Mucosa of rectum (tissue), 2 donors: ENCODE results near the gene FAM193A.
A peak's percentile ranks its signal among the peaks of the same experiment; 100 is the strongest.

ENCODE experiments used
- H3K27ac ChIP-seq, 2 donors: one replicate each; pipeline ENCODE4 v1.7.0; 2013; ENCODE audit warnings: inconsistent platforms in 2 of 2, low read depth in 2 of 2, low read length in 2 of 2
- H3K27me3 ChIP-seq, 2 donors: one replicate each; pipeline ENCODE4 v1.7.0; 2013; ENCODE audit warnings: low read length in 2 of 2; ENCODE audit not compliant: control insufficient read depth in 2 of 2, insufficient read depth in 2 of 2
- H3K36me3 ChIP-seq, 2 donors: one replicate each; pipeline ENCODE4 v1.7.0; 2013; ENCODE audit warnings: low read length in 2 of 2; ENCODE audit not compliant: control insufficient read depth in 2 of 2, insufficient read depth in 2 of 2
- H3K4me1 ChIP-seq, 2 donors: one replicate each; pipeline ENCODE4 v1.7.0; 2013; ENCODE audit warnings: low read length in 2 of 2, mild to moderate bottlenecking in 1 of 2; ENCODE audit not compliant: control insufficient read depth in 2 of 2, insufficient read depth in 2 of 2
- H3K4me3 ChIP-seq, 2 donors: one replicate each; pipeline ENCODE4 v1.7.0; 2013; ENCODE audit warnings: low read length in 2 of 2
- H3K9ac ChIP-seq, 2 donors: one replicate each; pipeline ENCODE4 v1.7.0; 2013; ENCODE audit warnings: low read length in 2 of 2, low read depth in 1 of 2, mild to moderate bottlenecking in 1 of 2
- H3K9me3 ChIP-seq, 2 donors: one replicate each; pipeline ENCODE4 v1.7.0; 2013; ENCODE audit warnings: low read length in 2 of 2; ENCODE audit not compliant: control insufficient read depth in 2 of 2
- donor health status: healthy.
- donor health status: Normal muscosa, but diverticular disease.

Gene FAM193A

DNA sequence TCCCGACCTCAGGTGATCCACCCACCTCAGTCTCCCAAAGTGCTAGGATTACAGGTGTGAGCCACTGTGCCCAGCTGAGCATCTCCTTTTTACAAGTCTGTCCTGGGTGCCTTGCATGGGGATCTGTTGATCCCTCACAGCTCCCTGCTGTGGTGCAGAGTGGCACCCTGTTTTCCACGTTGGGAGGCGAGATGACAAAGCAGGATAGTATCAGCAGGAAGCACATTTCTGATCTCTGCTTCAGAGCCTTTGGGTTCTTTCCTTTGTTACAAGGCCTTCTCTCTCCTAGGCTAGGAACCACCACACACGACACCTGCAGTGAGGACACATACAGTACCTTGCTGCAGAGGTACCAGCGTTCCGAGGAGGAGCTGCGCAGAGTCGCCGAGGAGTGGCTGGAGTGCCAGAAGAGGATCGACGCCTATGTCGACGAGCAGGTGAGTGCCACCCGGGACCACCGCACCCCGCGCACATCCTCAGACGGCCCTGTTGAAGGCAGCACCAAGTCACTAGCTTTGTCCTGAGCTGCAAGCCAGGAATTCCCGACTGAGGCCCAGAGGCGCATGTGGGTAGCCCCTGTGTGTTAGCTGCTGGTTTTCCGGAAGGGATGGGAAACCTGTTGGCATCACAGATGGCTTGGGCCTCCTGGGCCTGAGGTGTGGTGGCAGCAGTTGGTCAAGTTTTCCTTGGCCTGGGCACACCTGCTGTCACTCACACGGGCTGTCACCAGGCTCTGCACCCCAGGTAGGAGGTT lies 110.1 kb downstream of the FAM193A start:
- H3K9ac ChIP-seq = no peak overlapping the region
- H3K9me3 ChIP-seq = no peaks in the 10 kb centered on the region
- no peaks in the 10 kb centered on the region for H3K27me3 ChIP-seq
- H3K27ac ChIP-seq = no peak overlapping the region
- H3K4me3 ChIP-seq = no peak overlapping the region
- no peaks in the 10 kb centered on the region for H3K4me1 ChIP-seq
- peaks cover 56 to 62% of the 10 kb centered on the region in 2 donors for H3K36me3 ChIP-seq

DNA sequence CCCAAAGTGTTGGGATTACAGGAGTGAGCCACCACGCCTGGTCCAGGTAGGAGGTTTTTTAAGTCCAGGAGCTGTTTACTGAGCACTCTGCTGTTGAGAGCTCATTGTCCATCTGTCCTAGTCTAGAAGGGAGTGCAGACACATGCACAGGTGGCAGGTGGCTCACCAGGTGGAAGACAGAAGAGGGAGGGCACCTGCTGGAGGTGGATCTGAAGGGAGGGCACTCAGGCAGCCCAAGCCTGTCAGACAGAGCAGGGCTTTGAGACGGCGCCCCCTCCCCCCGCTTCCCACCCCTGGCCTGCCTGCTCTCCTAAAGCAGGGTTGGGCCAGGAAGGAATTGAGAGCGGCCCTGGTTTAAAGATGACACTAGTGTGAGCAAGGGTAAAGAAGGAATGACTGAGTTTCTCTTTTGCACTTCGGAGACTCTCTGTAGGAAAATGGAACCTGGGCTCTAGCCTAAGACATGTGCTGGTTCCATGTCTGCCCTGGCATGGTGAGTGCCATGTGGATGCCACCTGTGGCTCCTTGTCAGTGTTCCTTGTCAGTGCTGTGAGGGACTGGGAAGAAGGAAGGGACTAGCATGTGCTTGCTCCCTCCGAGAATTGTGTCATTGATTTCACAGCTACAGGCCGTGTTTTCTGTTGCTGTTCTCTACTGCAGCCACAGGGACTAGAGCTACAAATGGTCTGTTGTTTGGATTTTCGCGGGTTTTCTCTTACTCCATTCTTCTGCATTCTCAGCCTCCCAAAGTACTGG lies 111.1 kb downstream of the FAM193A start:
- Histone ChIP-seq H3K4me1 (no peaks in the 10 kb centered on the region), H3K27ac (no peak overlapping the region), H3K9ac (no peak overlapping the region), H3K36me3 (peaks cover 53 to 59% of the 10 kb centered on the region in 2 donors), H3K27me3 (no peaks in the 10 kb centered on the region), H3K9me3 (no peaks in the 10 kb centered on the region), H3K4me3 (no peak overlapping the region)

DNA sequence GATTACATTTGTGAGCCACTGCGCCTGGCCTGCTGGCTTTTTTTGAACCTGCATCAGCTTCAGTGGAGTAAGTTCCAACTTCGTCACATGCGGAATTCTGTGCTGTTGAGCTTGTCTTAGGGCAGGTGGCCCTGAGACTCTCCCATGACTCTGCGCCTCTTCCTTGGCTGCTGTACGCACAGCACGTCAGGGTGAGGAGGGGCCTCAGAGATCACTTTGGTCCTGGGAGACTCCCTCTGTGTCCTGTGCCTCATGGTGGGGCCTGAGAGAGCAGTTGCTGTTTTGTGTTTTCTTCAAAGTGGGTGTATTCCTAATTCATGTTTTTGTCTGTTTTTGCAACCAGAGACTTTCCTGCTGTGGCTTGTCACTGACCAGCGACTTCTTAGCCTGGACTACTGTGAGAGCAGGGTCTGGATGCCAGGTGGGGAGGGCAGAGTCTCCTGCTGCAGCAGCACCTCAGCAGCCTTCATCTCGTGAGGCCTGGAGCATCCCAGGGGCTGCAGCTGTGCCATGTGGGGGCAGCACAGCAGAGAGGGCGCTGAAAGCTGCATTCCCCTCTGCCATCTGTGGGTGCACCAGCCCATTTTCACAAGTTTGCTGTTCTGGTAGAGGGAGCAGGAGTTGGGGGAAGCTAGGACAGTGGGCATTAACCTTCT lies 111.8 kb downstream of the FAM193A start:
- no peak overlapping the region for H3K9ac ChIP-seq
- no peaks in the 10 kb centered on the region for H3K9me3 ChIP-seq
- no peaks in the 10 kb centered on the region for H3K4me1 ChIP-seq
- H3K27me3 ChIP-seq = no peaks in the 10 kb centered on the region
- no peak overlapping the region for H3K27ac ChIP-seq
- H3K4me3 ChIP-seq = no peak overlapping the region
- peaks cover 49 to 57% of the 10 kb centered on the region in 2 donors for H3K36me3 ChIP-seq

DNA sequence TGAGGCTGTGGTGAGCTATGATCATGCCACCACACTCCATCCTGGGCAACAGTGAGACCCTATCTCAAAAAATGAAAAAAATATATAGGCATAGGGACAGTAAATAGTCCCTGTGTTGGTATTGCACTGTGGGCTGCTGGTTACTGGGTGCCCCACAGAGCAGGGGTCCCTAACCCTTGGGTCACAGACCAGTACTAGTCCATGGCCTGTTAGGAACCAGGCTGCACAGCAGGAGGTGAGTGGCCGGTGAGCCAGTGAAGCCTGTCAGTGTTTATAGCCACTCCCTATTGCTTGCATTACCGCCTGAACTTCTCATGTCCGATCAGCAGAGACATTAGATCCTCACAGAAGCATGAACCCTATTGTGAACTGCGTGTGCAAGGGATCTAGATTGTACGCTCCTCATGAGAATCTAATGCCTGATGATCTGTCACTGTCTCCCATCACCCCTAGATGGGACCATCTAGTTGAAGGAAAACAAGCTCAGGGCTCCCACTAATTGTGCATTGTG lies 113.2 kb downstream of the FAM193A start:
- Histone ChIP-seq H3K9me3 (no peaks in the 10 kb centered on the region), H3K27ac (no peak overlapping the region), H3K27me3 (no peaks in the 10 kb centered on the region), H3K36me3 (peaks cover 36 to 51% of the 10 kb centered on the region in 2 donors), H3K4me3 (no peak overlapping the region), H3K9ac (no peak overlapping the region), H3K4me1 (no peaks in the 10 kb centered on the region)

DNA sequence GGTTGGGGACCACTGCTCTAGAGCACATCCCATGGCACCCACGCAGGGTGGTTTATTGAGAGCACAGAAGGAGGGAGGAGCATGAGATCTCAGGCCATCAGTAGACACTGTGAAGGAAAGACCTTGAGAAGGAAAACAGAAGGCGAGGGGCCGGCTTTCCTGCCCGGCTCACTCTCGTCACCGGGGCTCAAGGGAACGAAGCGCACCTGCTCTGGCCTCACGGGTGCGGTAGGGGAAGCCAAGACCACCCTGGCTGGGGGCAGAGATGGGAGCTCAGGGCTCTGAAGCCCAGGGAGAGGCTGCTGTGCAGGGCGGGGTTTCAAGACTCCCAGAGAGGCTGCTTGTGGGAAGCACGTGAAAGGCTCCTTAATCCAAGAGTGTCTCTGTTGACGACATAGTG lies 113.8 kb downstream of the FAM193A start:
- no peaks in the 10 kb centered on the region for H3K9me3 ChIP-seq
- no peaks in the 10 kb centered on the region for H3K27me3 ChIP-seq
- H3K9ac ChIP-seq = no peak overlapping the region
- no peaks in the 10 kb centered on the region for H3K4me1 ChIP-seq
- no peak overlapping the region for H3K27ac ChIP-seq
- peaks cover 36 to 51% of the 10 kb centered on the region in 2 donors for H3K36me3 ChIP-seq
- no peak overlapping the region for H3K4me3 ChIP-seq

DNA sequence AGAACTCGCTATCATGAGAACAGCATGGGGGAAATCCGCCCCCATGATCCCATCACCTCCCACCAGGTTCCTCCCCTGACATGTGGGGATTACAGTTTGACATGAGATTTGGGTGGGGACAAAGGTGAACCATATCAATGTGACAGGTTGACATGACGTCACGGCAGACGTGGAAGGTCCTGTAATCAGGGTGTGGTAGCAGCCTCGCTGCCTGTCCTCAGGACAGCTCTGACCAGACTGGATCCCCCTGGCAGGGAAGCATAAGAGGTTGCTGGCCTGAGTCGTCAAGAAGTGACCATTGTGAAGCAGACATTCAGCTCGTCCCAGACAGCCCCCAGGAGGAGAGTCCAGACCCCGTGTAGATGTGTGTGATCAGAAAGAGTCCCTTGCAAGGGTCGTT lies 115.1 kb downstream of the FAM193A start:
- H3K9ac ChIP-seq = no peak overlapping the region
- no peak overlapping the region for H3K27ac ChIP-seq
- no peaks in the 10 kb centered on the region for H3K4me1 ChIP-seq
- H3K9me3 ChIP-seq = no peaks in the 10 kb centered on the region
- H3K4me3 ChIP-seq = no peak overlapping the region
- peaks cover 34 to 48% of the 10 kb centered on the region in 2 donors for H3K36me3 ChIP-seq
- H3K27me3 ChIP-seq = no peaks in the 10 kb centered on the region

DNA sequence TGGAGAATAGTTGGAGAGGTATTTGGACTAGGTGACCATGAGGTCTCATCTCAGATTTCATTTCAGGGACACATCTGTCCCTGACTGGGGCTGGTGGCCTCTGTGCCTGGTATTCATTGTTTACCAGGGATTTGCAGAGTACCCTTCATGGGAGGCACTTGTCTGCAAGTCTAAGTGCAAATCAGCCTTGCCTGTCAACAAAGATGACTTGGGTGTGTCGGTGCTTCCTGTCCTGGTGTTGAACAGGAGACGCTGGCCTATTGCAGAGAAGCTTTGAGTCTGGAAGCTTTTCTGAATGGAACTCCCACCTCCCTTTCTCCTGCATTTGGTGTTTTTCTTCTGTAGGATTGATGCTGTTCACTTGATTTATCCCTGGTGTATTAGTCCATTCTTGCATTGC lies 115.6 kb downstream of the FAM193A start:
- Histone ChIP-seq H3K27ac (no peak overlapping the region), H3K9me3 (no peaks in the 10 kb centered on the region), H3K27me3 (no peaks in the 10 kb centered on the region), H3K4me1 (no peaks in the 10 kb centered on the region), H3K9ac (no peak overlapping the region), H3K4me3 (no peak overlapping the region), H3K36me3 (peaks cover 30 to 44% of the 10 kb centered on the region in 2 donors)

DNA sequence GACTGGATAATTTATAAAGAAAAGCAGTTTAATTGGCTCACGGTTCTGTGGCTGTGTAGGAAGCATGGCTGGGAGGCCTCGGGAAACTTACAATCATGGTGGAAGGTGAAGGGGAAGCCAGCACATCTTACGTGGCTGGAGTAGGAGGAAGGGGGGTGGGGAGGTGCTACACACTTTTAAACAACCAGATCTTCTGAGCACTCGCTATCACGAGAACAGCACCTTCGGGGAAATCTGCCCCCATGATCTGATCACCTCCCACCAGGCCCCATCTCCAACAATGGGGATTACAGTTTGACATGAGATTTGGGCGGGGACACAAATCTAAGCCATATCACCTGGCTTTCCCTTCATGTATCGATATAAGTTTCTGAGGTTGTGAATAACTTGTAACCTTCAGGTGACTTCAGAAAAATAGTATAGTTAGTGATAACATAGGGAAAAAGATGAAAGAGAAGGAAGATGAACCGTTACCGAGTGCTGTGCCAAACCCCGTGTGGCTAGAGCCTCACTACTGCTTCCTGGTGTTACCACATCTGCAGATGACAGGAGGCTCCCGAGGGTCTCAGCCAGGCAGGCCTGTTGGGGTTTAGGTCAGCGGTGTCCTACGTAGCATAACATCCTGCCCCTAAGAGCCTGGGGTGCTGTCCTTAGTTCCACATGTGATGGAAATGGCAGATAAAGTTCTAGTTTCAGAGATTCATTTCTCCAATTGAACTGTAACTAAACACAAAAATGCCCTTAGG lies 116.1 kb downstream of the FAM193A start:
- Histone ChIP-seq H3K9me3 (no peaks in the 10 kb centered on the region), H3K27me3 (no peaks in the 10 kb centered on the region), H3K4me1 (no peaks in the 10 kb centered on the region), H3K9ac (no peak overlapping the region), H3K27ac (no peak overlapping the region), H3K36me3 (peaks cover 32 to 41% of the 10 kb centered on the region in 2 donors), H3K4me3 (no peak overlapping the region)

DNA sequence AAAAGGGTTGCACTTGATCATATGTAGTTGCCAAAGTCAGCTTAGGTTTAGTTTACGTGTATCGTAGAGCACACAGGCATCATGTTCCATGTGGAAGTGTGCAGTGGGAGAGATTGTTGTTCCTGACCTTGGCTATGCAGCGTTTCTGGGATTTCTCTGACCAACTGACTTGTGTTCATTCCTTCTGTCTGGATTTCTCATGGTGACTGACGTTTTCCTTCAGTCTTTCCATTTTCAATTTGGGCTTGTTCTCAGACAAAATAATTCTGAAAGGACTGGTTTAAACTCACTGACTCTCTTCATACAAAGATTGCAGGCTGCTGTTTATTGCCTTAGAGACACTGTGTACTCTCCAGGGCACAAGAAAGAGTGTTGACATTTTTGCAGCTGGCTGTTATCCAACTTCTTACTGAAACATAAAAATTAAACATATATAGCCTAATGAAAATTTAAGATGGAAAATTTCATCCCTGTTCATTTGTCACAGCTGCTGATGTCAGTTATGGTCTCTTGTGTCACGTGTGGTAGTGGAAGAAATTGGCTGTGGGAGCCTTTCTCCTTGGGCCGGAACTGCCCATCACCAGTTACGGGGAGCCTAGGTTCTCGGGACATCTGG lies 124.3 kb downstream of the FAM193A start:
- no peak overlapping the region for H3K9ac ChIP-seq

More for the DNA sequence above, 124.3 kb downstream of the FAM193A start:
- H3K4me1 ChIP-seq = no peaks in the 10 kb centered on the region
- no peaks in the 10 kb centered on the region for H3K9me3 ChIP-seq
- H3K27ac ChIP-seq = peak overlapping the region in 1 of 2 donors; percentile 60
- peaks cover 50 to 51% of the 10 kb centered on the region in 2 donors for H3K36me3 ChIP-seq
- no peaks in the 10 kb centered on the region for H3K27me3 ChIP-seq
- no peak overlapping the region for H3K4me3 ChIP-seq
